GM23338 (cell line): ENCODE results near the gene TIMP3. TPM values are rescaled to one million over a fixed set of nuclear protein-coding genes. Genes with fewer than 3 reads are reported as not detected.

Experiments used
- ATAC-seq: fragments of 200-7000 bp; cut with Tn5 transposase; 3 replicates; pipeline ENCODE4 v1.9.1; 2020
- DNase-seq: peaks from one replicate; pipeline ENCODE4 v3.0.0-alpha.2; 2015; ENCODE audit warnings: low spot score
- H2AFZ ChIP-seq: fragments of 200-600 bp; sonication (generic); 2 replicates; pipeline ENCODE4 v1.8.0; 2016; ENCODE audit warnings: antibody characterized with exemption, mild to moderate bottlenecking, moderate library complexity
- H3F3A ChIP-seq: fragments of 200-600 bp; sonication (generic); replicated peaks from 2 replicates; pipeline ENCODE4 v1.8.0; 2017; ENCODE audit warnings: antibody characterized with exemption, mixed run types, low read depth
- H3K27ac ChIP-seq: fragments of 200-600 bp; sonication (generic); 2 replicates; pipeline ENCODE4 v1.6.1; 2016; ENCODE audit warnings: low read depth
- H3K27me3 ChIP-seq: fragments of 200-600 bp; sonication (generic); 2 replicates; pipeline ENCODE4 v1.8.0; 2016; ENCODE audit warnings: mild to moderate bottlenecking, mixed run types, moderate library complexity; ENCODE audit not compliant: insufficient read depth
- H3K36me3 ChIP-seq: fragments of 200-600 bp; sonication (generic); 2 replicates; pipeline ENCODE4 v1.8.0; 2016; ENCODE audit warnings: mild to moderate bottlenecking; ENCODE audit not compliant: insufficient read depth
- H3K4me1 ChIP-seq: fragments of 200-600 bp; sonication (generic); 2 replicates; pipeline ENCODE4 v1.8.0; 2016; ENCODE audit warnings: mild to moderate bottlenecking, moderate library complexity; ENCODE audit not compliant: insufficient read depth
- H3K4me2 ChIP-seq: fragments of 200-600 bp; sonication (generic); 2 replicates; pipeline ENCODE4 v1.7.1; 2017; ENCODE audit warnings: mixed run types
- H3K4me3 ChIP-seq: fragments of 200-600 bp; sonication (generic); 2 replicates; pipeline ENCODE4 v1.6.1; 2016; ENCODE audit warnings: mixed run types
- H3K79me2 ChIP-seq: fragments of 200-600 bp; sonication (generic); replicated peaks from 2 replicates; pipeline ENCODE4 v1.8.0; 2017; ENCODE audit warnings: mild to moderate bottlenecking; ENCODE audit not compliant: insufficient read depth
- H3K9me2 ChIP-seq: fragments of 200-600 bp; sonication (generic); 2 replicates; pipeline ENCODE4 v1.8.0; 2017; ENCODE audit not compliant: insufficient read depth
- H4K20me1 ChIP-seq: fragments of 200-600 bp; sonication (generic); replicated peaks from 2 replicates; pipeline ENCODE4 v1.8.0; 2017; ENCODE audit warnings: mild to moderate bottlenecking; ENCODE audit not compliant: insufficient read depth
- H3K27ac Mint-ChIP-seq: 2 replicates; pipeline ENCODE4 v1.8.0; 2020; ENCODE audit warnings: inconsistent platforms, mild to moderate bottlenecking, moderate library complexity, mixed read lengths
- H3K27me3 Mint-ChIP-seq: 3 replicates; pipeline ENCODE4 v1.8.0; 2022; ENCODE audit warnings: low read depth, mild to moderate bottlenecking, moderate library complexity, mixed read lengths, inconsistent platforms; ENCODE audit not compliant: insufficient read depth, poor library complexity
- H3K36me3 Mint-ChIP-seq: 3 replicates; pipeline ENCODE4 v1.8.0; 2021; ENCODE audit warnings: low read depth, mild to moderate bottlenecking, inconsistent platforms, moderate library complexity, mixed read lengths
- H3K4me1 Mint-ChIP-seq: 3 replicates; pipeline ENCODE4 v1.8.0; 2020; ENCODE audit warnings: mild to moderate bottlenecking, inconsistent platforms, mixed read lengths
- H3K4me3 Mint-ChIP-seq: 3 replicates; pipeline ENCODE4 v1.8.0; 2021; ENCODE audit warnings: moderate library complexity, mild to moderate bottlenecking, inconsistent platforms, mixed read lengths
- H3K9me3 Mint-ChIP-seq: 3 replicates; pipeline ENCODE4 v1.8.0; 2020; ENCODE audit warnings: moderate library complexity, mild to moderate bottlenecking, inconsistent platforms, mixed read lengths
- EZH2phosphoT487 ChIP-seq: fragments of 200-600 bp; sonication (generic); IDR thresholded peaks from one replicate; pipeline ENCODE4 v1.8.1; 2018; ENCODE audit warnings: antibody characterized with exemption; ENCODE audit not compliant: unreplicated experiment
- NANOG ChIP-seq: IDR thresholded peaks from 2 replicates; pipeline ENCODE4 v1.6.1; 2016; ENCODE audit warnings: antibody characterized with exemption, borderline replicate concordance
- ZNF114 ChIP-seq: fragments of 250-450 bp; sonication (Bioruptor Pico); IDR thresholded peaks from 2 replicates; pipeline ENCODE4 v1.5.0; 2020; ENCODE audit warnings: mild to moderate bottlenecking, moderate library complexity
- ZNF331 ChIP-seq: fragments of 250-450 bp; sonication (Bioruptor Pico); IDR thresholded peaks from 2 replicates; pipeline ENCODE4 v1.5.0; 2020; ENCODE audit warnings: low read depth, mild to moderate bottlenecking, moderate library complexity
- polyA plus RNA-seq: library from polyadenylated mRNA; unstranded; fragments of >200 nt; fragmentation: Nextera tagmentation; extraction: Ambion mirVana; gene quantifications from 2 replicates; pipeline ENCODE4 v1.2.1, GENCODE V29; 2016
- total RNA-seq: library from RNA; depleted of rRNA; stranded (reverse); fragments of >200 nt; shearing (Covaris generic); gene quantifications from 2 replicates; pipeline ENCODE4 v1.2.3, GENCODE V29; 2014
- TF ChIP-seq, protein P1 (sequence below), 2 experiments: fragments of 200-600 bp in 1 of 2; sonication (generic) in 1 of 2; conservative IDR thresholded peaks; 2 replicates each; pipeline versions ENCODE4 v1.5.1 to v1.6.1; 2016 to 2017; ENCODE audit warnings: antibody characterized with exemption in 2 of 2, low read depth in 2 of 2, mild to moderate bottlenecking in 2 of 2, moderate library complexity in 1 of 2
- TF ChIP-seq, protein P2 (sequence below): IDR thresholded peaks from 2 replicates; pipeline ENCODE4 v1.6.1; 2016; ENCODE audit warnings: antibody characterized with exemption

Gene TIMP3
- total and polyA plus RNA-seq, 2 experiments from 2014 or later, result 1.4 to 4.3 TPM

DNA sequence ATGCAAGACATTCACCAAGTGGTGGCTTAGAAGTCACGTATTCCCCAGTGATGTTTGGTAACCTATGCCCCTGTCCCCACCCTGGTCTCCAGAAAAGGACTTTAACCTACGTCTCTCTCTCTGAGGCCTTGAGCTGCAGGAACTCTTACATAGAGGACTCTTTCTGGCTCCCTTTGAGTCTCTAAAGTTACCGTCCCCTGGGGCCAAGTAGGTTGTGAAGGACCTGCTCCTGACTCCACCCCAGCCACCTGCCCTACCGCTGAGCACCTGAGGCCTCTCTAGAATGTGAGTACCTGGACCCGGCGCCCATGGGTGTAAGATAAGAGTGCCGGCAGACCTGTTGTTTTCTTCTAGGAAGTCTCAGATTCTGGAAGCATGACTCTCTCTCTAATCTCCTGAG is 95.4 kb downstream of the TIMP3 start:
- no peak overlapping the region for H3K27ac Mint-ChIP-seq
- no peak overlapping the region for H3K4me2 ChIP-seq
- H3K4me3 Mint-ChIP-seq, result no peak overlapping the region
- no peaks in the 10 kb centered on the region; the same call in 1 of the 2 replicates for H4K20me1 ChIP-seq
- H3K4me3 ChIP-seq, result no peak overlapping the region
- TF ChIP-seq NANOG, result no peak
- TF ChIP-seq, protein P1, sequence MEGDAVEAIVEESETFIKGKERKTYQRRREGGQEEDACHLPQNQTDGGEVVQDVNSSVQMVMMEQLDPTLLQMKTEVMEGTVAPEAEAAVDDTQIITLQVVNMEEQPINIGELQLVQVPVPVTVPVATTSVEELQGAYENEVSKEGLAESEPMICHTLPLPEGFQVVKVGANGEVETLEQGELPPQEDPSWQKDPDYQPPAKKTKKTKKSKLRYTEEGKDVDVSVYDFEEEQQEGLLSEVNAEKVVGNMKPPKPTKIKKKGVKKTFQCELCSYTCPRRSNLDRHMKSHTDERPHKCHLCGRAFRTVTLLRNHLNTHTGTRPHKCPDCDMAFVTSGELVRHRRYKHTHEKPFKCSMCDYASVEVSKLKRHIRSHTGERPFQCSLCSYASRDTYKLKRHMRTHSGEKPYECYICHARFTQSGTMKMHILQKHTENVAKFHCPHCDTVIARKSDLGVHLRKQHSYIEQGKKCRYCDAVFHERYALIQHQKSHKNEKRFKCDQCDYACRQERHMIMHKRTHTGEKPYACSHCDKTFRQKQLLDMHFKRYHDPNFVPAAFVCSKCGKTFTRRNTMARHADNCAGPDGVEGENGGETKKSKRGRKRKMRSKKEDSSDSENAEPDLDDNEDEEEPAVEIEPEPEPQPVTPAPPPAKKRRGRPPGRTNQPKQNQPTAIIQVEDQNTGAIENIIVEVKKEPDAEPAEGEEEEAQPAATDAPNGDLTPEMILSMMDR (conservative IDR thresholded peaks at IDR 0.05; ENCODE audit: low read depth in 2 of 2), result no peak
- no peak for TF ChIP-seq ZNF114 (CRISPR knock-in tag)
- TF ChIP-seq ZNF331, result no peak
- TF ChIP-seq, protein P2, sequence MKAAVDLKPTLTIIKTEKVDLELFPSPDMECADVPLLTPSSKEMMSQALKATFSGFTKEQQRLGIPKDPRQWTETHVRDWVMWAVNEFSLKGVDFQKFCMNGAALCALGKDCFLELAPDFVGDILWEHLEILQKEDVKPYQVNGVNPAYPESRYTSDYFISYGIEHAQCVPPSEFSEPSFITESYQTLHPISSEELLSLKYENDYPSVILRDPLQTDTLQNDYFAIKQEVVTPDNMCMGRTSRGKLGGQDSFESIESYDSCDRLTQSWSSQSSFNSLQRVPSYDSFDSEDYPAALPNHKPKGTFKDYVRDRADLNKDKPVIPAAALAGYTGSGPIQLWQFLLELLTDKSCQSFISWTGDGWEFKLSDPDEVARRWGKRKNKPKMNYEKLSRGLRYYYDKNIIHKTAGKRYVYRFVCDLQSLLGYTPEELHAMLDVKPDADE, result no peak
- H3K4me1 ChIP-seq, result no peaks in the 10 kb centered on the region
- no peaks in the 10 kb centered on the region for H3K36me3 ChIP-seq
- no peaks in the 10 kb centered on the region for H3K9me2 ChIP-seq
- no peak overlapping the region for H2AFZ ChIP-seq
- H3F3A ChIP-seq, result no peaks in the 10 kb centered on the region
- no peaks in the 10 kb centered on the region for H3K36me3 Mint-ChIP-seq
- H3K27me3 Mint-ChIP-seq, result no peaks in the 10 kb centered on the region
- DNase-seq (no peak), ATAC-seq (no peak)
- no peaks in the 10 kb centered on the region for H3K27me3 ChIP-seq
- no peak overlapping the region for H3K27ac ChIP-seq
- no peaks in the 10 kb centered on the region for H3K79me2 ChIP-seq
- H3K4me1 Mint-ChIP-seq, result no peaks in the 10 kb centered on the region
- no peaks in the 10 kb centered on the region for H3K9me3 Mint-ChIP-seq

DNA sequence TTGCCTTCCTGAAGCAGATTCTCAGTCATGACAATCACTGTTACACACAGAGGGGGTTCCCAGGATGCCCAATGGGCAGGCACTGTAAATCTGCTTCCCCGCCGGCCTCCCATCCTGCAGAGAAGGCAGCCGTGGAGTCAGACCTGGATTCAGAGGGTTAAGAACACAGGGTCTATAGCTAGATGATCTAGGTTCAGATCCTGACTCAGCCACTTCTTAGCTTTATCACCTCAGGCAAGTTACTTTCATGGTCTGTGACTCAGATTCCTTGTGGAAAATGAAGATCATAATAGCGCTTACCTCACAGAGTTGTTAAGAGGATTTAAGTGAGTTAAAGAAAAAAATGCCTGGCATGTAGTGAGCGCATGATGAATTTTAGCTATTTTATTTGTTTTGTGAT is 95.9 kb downstream of the TIMP3 start:
- Histone ChIP-seq H3K4me3 (no peak overlapping the region), H3K9me2 (no peaks in the 10 kb centered on the region), H3K4me1 (no peaks in the 10 kb centered on the region), H3F3A (no peaks in the 10 kb centered on the region), H3K36me3 (no peaks in the 10 kb centered on the region), H4K20me1 (no peaks in the 10 kb centered on the region; the same call in 1 of the 2 replicates), H2AFZ (no peak overlapping the region), H3K27ac (no peak overlapping the region), H3K79me2 (no peaks in the 10 kb centered on the region), H3K27me3 (no peaks in the 10 kb centered on the region), H3K4me2 (no peak overlapping the region)
- DNase-seq, result no peak
- TF ChIP-seq NANOG, result no peak
- TF ChIP-seq, protein P1 (conservative IDR thresholded peaks at IDR 0.05; ENCODE audit: low read depth in 2 of 2), result no peak
- TF ChIP-seq EZH2phosphoT487, result no peak
- no peak for TF ChIP-seq ZNF331
- H3K4me3 Mint-ChIP-seq, result no peak overlapping the region
- H3K4me1 Mint-ChIP-seq, result no peaks in the 10 kb centered on the region
- ATAC-seq, result no peak
- no peaks in the 10 kb centered on the region for H3K9me3 Mint-ChIP-seq
- no peaks in the 10 kb centered on the region for H3K27me3 Mint-ChIP-seq
- no peak overlapping the region for H3K27ac Mint-ChIP-seq
- no peaks in the 10 kb centered on the region for H3K36me3 Mint-ChIP-seq
